Mesothelial cell of epicardium (in vitro differentiated cells): Measurements from ENCODE around the gene ACBD3. TPM values are rescaled to one million over a fixed set of nuclear protein-coding genes. Genes with fewer than 3 reads are reported as not detected.

Experiments used
- DNase-seq, 2 experiments: peaks; one replicate each; pipeline ENCODE4 v3.0.0; 2021; ENCODE audit warnings: low spot score in 2 of 2; ENCODE audit not compliant: unreplicated experiment in 2 of 2
- H3K27ac Mint-ChIP-seq: 2 replicates; pipeline ENCODE4 v1.8.0; 2021; ENCODE audit warnings: mixed read lengths
- H3K27me3 Mint-ChIP-seq: 2 replicates; pipeline ENCODE4 v1.8.0; 2021; ENCODE audit warnings: low read depth, mixed read lengths
- H3K36me3 Mint-ChIP-seq: 2 replicates; pipeline ENCODE4 v1.8.0; 2021; ENCODE audit warnings: mixed read lengths
- H3K4me1 Mint-ChIP-seq: 2 replicates; pipeline ENCODE4 v1.8.0; 2021; ENCODE audit warnings: mixed read lengths
- H3K4me3 Mint-ChIP-seq: 2 replicates; pipeline ENCODE4 v1.8.0; 2021; ENCODE audit warnings: mild to moderate bottlenecking, moderate library complexity, mixed read lengths
- H3K9me3 Mint-ChIP-seq: 2 replicates; pipeline ENCODE4 v1.8.0; 2021; ENCODE audit warnings: mixed read lengths
- total RNA-seq: library from RNA; stranded (reverse); gene quantifications from 3 replicates; pipeline ENCODE4 v1.2.1, GENCODE V29; 2021
- TF ChIP-seq, protein P1 (sequence below): fragments of 200-600 bp; sonication (generic); IDR thresholded peaks from one replicate; pipeline ENCODE4 v1.5.0; 2021; ENCODE audit warnings: antibody characterized with exemption; ENCODE audit not compliant: unreplicated experiment

ACBD3 gene
- total RNA-seq, 1 donor from 2014 or later: 44.7 TPM

DNA sequence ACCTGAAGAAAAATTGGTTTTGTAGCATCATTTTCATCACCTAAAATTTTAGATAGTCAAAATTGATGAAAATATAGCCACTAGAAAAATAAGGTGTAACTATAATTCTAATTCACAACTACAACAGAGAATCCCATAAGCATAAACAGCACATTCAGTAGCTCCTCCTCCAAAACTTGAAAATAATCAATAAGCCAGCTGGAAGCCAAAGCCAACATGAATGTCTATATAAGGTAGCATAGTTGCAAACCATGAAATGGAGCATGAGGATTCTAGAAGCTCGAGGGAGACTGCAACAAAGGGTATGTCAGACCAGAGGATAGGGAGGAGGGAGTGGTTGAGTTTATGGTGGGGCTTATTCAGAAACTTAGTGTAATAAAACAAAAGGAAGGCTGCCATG lies 22.4 kb downstream of the ACBD3 start:
- TF ChIP-seq, protein P1, sequence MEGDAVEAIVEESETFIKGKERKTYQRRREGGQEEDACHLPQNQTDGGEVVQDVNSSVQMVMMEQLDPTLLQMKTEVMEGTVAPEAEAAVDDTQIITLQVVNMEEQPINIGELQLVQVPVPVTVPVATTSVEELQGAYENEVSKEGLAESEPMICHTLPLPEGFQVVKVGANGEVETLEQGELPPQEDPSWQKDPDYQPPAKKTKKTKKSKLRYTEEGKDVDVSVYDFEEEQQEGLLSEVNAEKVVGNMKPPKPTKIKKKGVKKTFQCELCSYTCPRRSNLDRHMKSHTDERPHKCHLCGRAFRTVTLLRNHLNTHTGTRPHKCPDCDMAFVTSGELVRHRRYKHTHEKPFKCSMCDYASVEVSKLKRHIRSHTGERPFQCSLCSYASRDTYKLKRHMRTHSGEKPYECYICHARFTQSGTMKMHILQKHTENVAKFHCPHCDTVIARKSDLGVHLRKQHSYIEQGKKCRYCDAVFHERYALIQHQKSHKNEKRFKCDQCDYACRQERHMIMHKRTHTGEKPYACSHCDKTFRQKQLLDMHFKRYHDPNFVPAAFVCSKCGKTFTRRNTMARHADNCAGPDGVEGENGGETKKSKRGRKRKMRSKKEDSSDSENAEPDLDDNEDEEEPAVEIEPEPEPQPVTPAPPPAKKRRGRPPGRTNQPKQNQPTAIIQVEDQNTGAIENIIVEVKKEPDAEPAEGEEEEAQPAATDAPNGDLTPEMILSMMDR: no peak
- Mint-ChIP-seq H3K27ac (no peak overlapping the region), H3K4me1 (no peaks in the 10 kb centered on the region), H3K36me3 (peaks cover 32% of the 10 kb centered on the region), H3K4me3 (no peak overlapping the region), H3K27me3 (no peaks in the 10 kb centered on the region), H3K9me3 (no peaks in the 10 kb centered on the region)
- DNase-seq: no peak

DNA sequence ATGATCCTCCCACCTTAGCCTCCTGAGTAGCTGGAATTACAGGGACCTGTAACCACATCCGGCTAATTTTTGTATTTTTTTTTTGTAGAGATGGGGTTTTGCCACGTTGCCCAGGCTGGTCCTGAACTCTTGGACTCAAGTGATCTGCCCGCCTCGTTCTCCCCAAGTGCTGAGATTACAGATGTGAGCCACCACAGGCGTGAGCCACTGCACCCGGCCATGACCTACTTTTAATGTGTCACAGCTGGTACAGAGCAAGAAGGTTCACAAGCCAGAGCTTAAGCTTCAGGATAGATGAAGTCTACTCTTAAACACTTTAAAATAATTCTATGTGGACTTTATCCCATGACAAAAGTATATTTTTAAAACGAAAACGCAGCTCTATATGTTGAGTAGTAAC lies 23.6 kb downstream of the ACBD3 start:
- peaks cover 33% of the 10 kb centered on the region for H3K36me3 Mint-ChIP-seq

GRCh38 chr1:226158983-226159382 lies 27.6 kb downstream of the ACBD3 start:
- Mint-ChIP-seq H3K27me3 (no peaks in the 10 kb centered on the region), H3K9me3 (no peaks in the 10 kb centered on the region), H3K4me1 (no peaks in the 10 kb centered on the region), H3K4me3 (no peak overlapping the region), H3K36me3 (peaks cover 34% of the 10 kb centered on the region), H3K27ac (no peak overlapping the region)
- TF ChIP-seq, protein P1: no peak
- DNase-seq: no peak

More for the DNA sequence above, 23.6 kb downstream of the ACBD3 start:
- Mint-ChIP-seq H3K27me3 (no peaks in the 10 kb centered on the region), H3K9me3 (no peaks in the 10 kb centered on the region), H3K4me1 (no peaks in the 10 kb centered on the region), H3K4me3 (no peak overlapping the region), H3K27ac (peak overlapping the region; percentile 56)
- TF ChIP-seq, protein P1: no peak
- DNase-seq: no peak

DNA sequence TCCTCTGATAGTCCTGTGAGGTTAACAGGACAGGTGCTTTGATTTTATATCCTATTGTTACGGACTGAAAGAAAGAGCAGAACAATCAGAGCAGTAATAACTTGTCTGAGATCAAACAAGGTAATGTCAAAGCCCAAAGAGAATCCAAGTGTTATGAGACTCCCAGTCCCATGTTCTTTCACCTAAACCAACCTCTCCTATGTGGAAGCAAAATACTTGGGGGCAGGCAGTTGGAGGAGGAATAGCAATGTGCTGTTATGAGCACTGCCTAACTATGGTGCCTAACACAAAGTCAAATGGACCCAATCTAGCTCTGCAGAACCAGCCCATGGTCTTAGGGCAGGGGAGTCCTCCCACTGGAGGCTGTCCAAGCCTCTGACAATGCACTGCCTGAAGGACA lies 28.1 kb downstream of the ACBD3 start:
- Mint-ChIP-seq H3K36me3 (peaks cover 37% of the 10 kb centered on the region), H3K27me3 (no peaks in the 10 kb centered on the region), H3K4me1 (no peaks in the 10 kb centered on the region), H3K27ac (no peak overlapping the region), H3K9me3 (no peaks in the 10 kb centered on the region), H3K4me3 (no peak overlapping the region)
- DNase-seq: no peak
- TF ChIP-seq, protein P1: no peak

GRCh38 chr1:226157761-226158316 lies 28.7 kb downstream of the ACBD3 start:
- H3K4me1 Mint-ChIP-seq: no peaks in the 10 kb centered on the region
- H3K36me3 Mint-ChIP-seq: peaks cover 39% of the 10 kb centered on the region
- no peak overlapping the region for H3K27ac Mint-ChIP-seq
- DNase-seq: no peak
- H3K27me3 Mint-ChIP-seq: no peaks in the 10 kb centered on the region
- H3K9me3 Mint-ChIP-seq: no peaks in the 10 kb centered on the region
- no peak overlapping the region for H3K4me3 Mint-ChIP-seq
- TF ChIP-seq, protein P1: no peak

- no peak overlapping the region for H3K4me3 Mint-ChIP-seq
- no peaks in the 10 kb centered on the region for H3K4me1 Mint-ChIP-seq
- H3K36me3 Mint-ChIP-seq: peaks cover 33% of the 10 kb centered on the region
- TF ChIP-seq, protein P1: no peak
- H3K27ac Mint-ChIP-seq: no peak overlapping the region
- no peak for DNase-seq
- no peaks in the 10 kb centered on the region for H3K9me3 Mint-ChIP-seq
- no peaks in the 10 kb centered on the region for H3K27me3 Mint-ChIP-seq
Measured at GRCh38 chr1:226154593-226154992, 31.9 kb downstream of the ACBD3 start.
